OCI-LY3 (cell line): Measurements from ENCODE around the gene HIGD1A.

ENCODE experiments used
- H2AFZ ChIP-seq: fragments of 200-600, 300-600 bp; shearing (Covaris generic); 2 replicates; pipeline ENCODE4 v1.6.0; 2014; ENCODE audit warnings: antibody characterized with exemption, low read depth, low read length
- H3K27ac ChIP-seq: fragments of 200-600, 300-600 bp; sonication (generic); 2 replicates; pipeline ENCODE4 v1.5.1; 2014; ENCODE audit warnings: mild to moderate bottlenecking, low read length, moderate library complexity, mixed read lengths
- H3K27me3 ChIP-seq: fragments of 200-600, 300-600 bp; sonication (generic); 2 replicates; pipeline ENCODE4 v1.6.1; 2014; ENCODE audit warnings: low read depth, low read length, mixed read lengths
- H3K36me3 ChIP-seq: fragments of 200-600, 300-600 bp; sonication (generic); replicated peaks from 2 replicates; pipeline ENCODE3; 2014; ENCODE audit warnings: low read depth, low read length, mixed read lengths
- H3K4me1 ChIP-seq: fragments of 300-600, 200-600 bp; sonication (generic); 2 replicates; pipeline ENCODE4 v1.6.1; 2014; ENCODE audit warnings: low read length, mixed read lengths
- H3K4me2 ChIP-seq: fragments of 200-600, 300-600 bp; sonication (generic); 2 replicates; pipeline ENCODE4 v1.6.1; 2014; ENCODE audit warnings: low read length, mixed read lengths
- H3K4me3 ChIP-seq: fragments of 300-600, 200-600 bp; sonication (generic); 2 replicates; pipeline ENCODE4 v1.5.1; 2014; ENCODE audit warnings: antibody characterized with exemption, mild to moderate bottlenecking, low read length, moderate library complexity
- H3K79me2 ChIP-seq: fragments of 300-600, 200-600 bp; shearing (Covaris generic); 2 replicates; pipeline ENCODE4 v1.6.1; 2014; ENCODE audit warnings: mild to moderate bottlenecking, low read length, mixed read lengths
- H3K9ac ChIP-seq: fragments of 300-600, 200-600 bp; shearing (Covaris generic); 2 replicates; pipeline ENCODE4 v1.6.0; 2014; ENCODE audit warnings: mild to moderate bottlenecking, low read length, moderate library complexity
- H3K9me3 ChIP-seq: fragments of 200-600, 300-600 bp; shearing (Covaris generic); 2 replicates; pipeline ENCODE4 v1.6.1; 2014; ENCODE audit warnings: low read length, mixed read lengths; ENCODE audit not compliant: insufficient read depth
- H4K20me1 ChIP-seq: fragments of 200-600, 300-600 bp; sonication (generic); 2 replicates; pipeline ENCODE4 v1.6.1; 2016; ENCODE audit warnings: low read length, mixed read lengths; ENCODE audit not compliant: insufficient read depth
- CTCF ChIP-seq: fragments of 200-600, 300-600 bp; sonication (generic); IDR thresholded peaks from 2 replicates; pipeline ENCODE4 v1.5.1; 2014; ENCODE audit warnings: antibody characterized with exemption, low read length, low read depth
- EZH2phosphoT487 ChIP-seq: fragments of 200-600 bp; shearing (Covaris generic); IDR thresholded peaks from 2 replicates; pipeline ENCODE4 v1.6.1; 2018; ENCODE audit warnings: antibody characterized with exemption, mixed run types, low read depth

HIGD1A gene

GRCh38 chr3:42841332-42841731 lies 37.0 kb upstream of the HIGD1A start:
- peaks cover 14% of the 10 kb centered on the region for H3K4me1 ChIP-seq
- H3K36me3 ChIP-seq: no peaks in the 10 kb centered on the region
- H3K9ac ChIP-seq: no peak overlapping the region
- no peak for TF ChIP-seq EZH2phosphoT487
- no peak for TF ChIP-seq CTCF
- no peaks in the 10 kb centered on the region for H3K9me3 ChIP-seq
- H4K20me1 ChIP-seq: no peaks in the 10 kb centered on the region
- no peak overlapping the region for H3K4me3 ChIP-seq
- no peaks in the 10 kb centered on the region for H3K27me3 ChIP-seq
- no peak overlapping the region for H3K27ac ChIP-seq
- no peaks in the 10 kb centered on the region for H3K79me2 ChIP-seq
- H3K4me2 ChIP-seq: no peak overlapping the region
- no peak overlapping the region for H2AFZ ChIP-seq

GRCh38 chr3:42839616-42840015 lies 35.3 kb upstream of the HIGD1A start:
- Histone ChIP-seq H3K9ac (peak overlapping the region; percentile 73), H3K9me3 (no peaks in the 10 kb centered on the region), H2AFZ (peak overlapping the region; percentile 99), H3K4me3 (peak overlapping the region; percentile 79), H3K79me2 (no peaks in the 10 kb centered on the region), H3K4me2 (peak overlapping the region; percentile 95), H3K4me1 (peaks cover 14% of the 10 kb centered on the region), H3K27ac (no peak overlapping the region), H3K27me3 (peaks cover 3% of the 10 kb centered on the region; the same call in 1 of the 2 replicates), H3K36me3 (no peaks in the 10 kb centered on the region), H4K20me1 (no peaks in the 10 kb centered on the region)
- TF ChIP-seq CTCF: peak; percentile 66
- TF ChIP-seq EZH2phosphoT487: no peak

- Histone ChIP-seq H3K9ac (no peak overlapping the region), H3K4me1 (peaks cover 14% of the 10 kb centered on the region), H3K27ac (no peak overlapping the region), H3K79me2 (no peaks in the 10 kb centered on the region), H4K20me1 (no peaks in the 10 kb centered on the region), H3K4me3 (no peak overlapping the region), H3K27me3 (peaks cover 3% of the 10 kb centered on the region; the same call in 1 of the 2 replicates), H2AFZ (no peak overlapping the region), H3K36me3 (no peaks in the 10 kb centered on the region), H3K4me2 (peak overlapping the region; percentile 95), H3K9me3 (no peaks in the 10 kb centered on the region)
- TF ChIP-seq CTCF (no peak), EZH2phosphoT487 (no peak)
Measured at GRCh38 chr3:42838571-42838970, 34.3 kb upstream of the HIGD1A start.

- no peaks in the 10 kb centered on the region for H3K79me2 ChIP-seq
- H3K4me3 ChIP-seq: no peak overlapping the region
- H3K9me3 ChIP-seq: no peaks in the 10 kb centered on the region
- H3K9ac ChIP-seq: no peak overlapping the region
- TF ChIP-seq EZH2phosphoT487: no peak
- no peak for TF ChIP-seq CTCF
- peaks cover 3% of the 10 kb centered on the region; the same call in 1 of the 2 replicates for H3K27me3 ChIP-seq
- no peak overlapping the region for H3K4me2 ChIP-seq
- no peak overlapping the region for H2AFZ ChIP-seq
- H4K20me1 ChIP-seq: no peaks in the 10 kb centered on the region
- H3K27ac ChIP-seq: no peak overlapping the region
- H3K4me1 ChIP-seq: peaks cover 15% of the 10 kb centered on the region
- no peaks in the 10 kb centered on the region for H3K36me3 ChIP-seq
Measured at GRCh38 chr3:42836150-42837123, 32.1 kb upstream of the HIGD1A start.
